H9 (cell line): ENCODE data around the gene SLC7A14. TPM values are rescaled to one million over a fixed set of nuclear protein-coding genes. Genes with fewer than 3 reads are reported as not detected.

Experiments
- DNase-seq: peaks from one replicate; pipeline ENCODE4 v3.0.0-alpha.2; 2017
- H2AFZ ChIP-seq: one replicate; pipeline ENCODE4 v1.6.1; 2013; ENCODE audit warnings: mild to moderate bottlenecking, low read length, control low read depth, moderate library complexity
- H2AK5ac ChIP-seq: 2 replicates; pipeline ENCODE4 v1.6.1; 2013; ENCODE audit warnings: low read length, control low read depth, mixed read lengths; ENCODE audit not compliant: insufficient read length
- H2BK120ac ChIP-seq: one replicate; pipeline ENCODE4 v1.6.1; 2013; ENCODE audit warnings: low read depth, mild to moderate bottlenecking, low read length, control low read depth, inconsistent platforms; ENCODE audit not compliant: poor library complexity, severe bottlenecking
- H2BK12ac ChIP-seq: 2 replicates; pipeline ENCODE4 v1.6.1; 2013; ENCODE audit warnings: low read length, control low read depth, mixed read lengths, low read depth; ENCODE audit not compliant: insufficient read length
- H2BK15ac ChIP-seq: 2 replicates; pipeline ENCODE4 v1.6.1; 2013; ENCODE audit warnings: low read depth, low read length, control low read depth
- H2BK20ac ChIP-seq: one replicate; pipeline ENCODE4 v1.6.1; 2013; ENCODE audit warnings: low read depth, mild to moderate bottlenecking, low read length, control low read depth, inconsistent platforms; ENCODE audit not compliant: poor library complexity, severe bottlenecking
- H2BK5ac ChIP-seq: 2 replicates; pipeline ENCODE4 v1.6.1; 2013; ENCODE audit warnings: low read length, control low read depth, mixed read lengths; ENCODE audit not compliant: insufficient read length
- H3K14ac ChIP-seq: 2 replicates; pipeline ENCODE4 v1.6.1; 2013; ENCODE audit warnings: low read length, control low read depth; ENCODE audit not compliant: insufficient read depth
- H3K18ac ChIP-seq: 2 replicates; pipeline ENCODE4 v1.6.1; 2013; ENCODE audit warnings: low read depth, mild to moderate bottlenecking, mixed read lengths, low read length, control low read depth; ENCODE audit not compliant: insufficient read length
- H3K23ac ChIP-seq: 2 replicates; pipeline ENCODE4 v1.6.1; 2013; ENCODE audit warnings: low read length, control low read depth, mixed read lengths, low read depth; ENCODE audit not compliant: insufficient read length
- H3K23me2 ChIP-seq: 2 replicates; pipeline ENCODE4 v1.6.1; 2013; ENCODE audit warnings: low read depth, mild to moderate bottlenecking, mixed read lengths, low read length, control low read depth; ENCODE audit not compliant: insufficient read length, poor library complexity, severe bottlenecking
- H3K27ac ChIP-seq: 2 replicates; pipeline ENCODE4 v1.5.1; 2013; ENCODE audit warnings: low read length, control low read depth, mixed read lengths, low read depth; ENCODE audit not compliant: insufficient read length
- H3K27me3 ChIP-seq: 2 replicates; pipeline ENCODE4 v1.6.1; 2013; ENCODE audit warnings: low read length, control low read depth, inconsistent platforms; ENCODE audit not compliant: insufficient read depth
- H3K4ac ChIP-seq: 2 replicates; pipeline ENCODE4 v1.6.1; 2013; ENCODE audit warnings: low read depth, mild to moderate bottlenecking, control low read depth, inconsistent platforms, low read length, moderate library complexity
- H3K4me1 ChIP-seq: 2 replicates; pipeline ENCODE4 v1.6.1; 2013; ENCODE audit warnings: low read length, control low read depth, inconsistent platforms; ENCODE audit not compliant: insufficient read depth
- H3K4me2 ChIP-seq: 2 replicates; pipeline ENCODE4 v1.6.1; 2013; ENCODE audit warnings: low read length, control low read depth, mixed read lengths; ENCODE audit not compliant: insufficient read length, insufficient read depth
- H3K56ac ChIP-seq: 2 replicates; pipeline ENCODE4 v1.6.1; 2013; ENCODE audit warnings: low read depth, mild to moderate bottlenecking, mixed read lengths, low read length, control low read depth; ENCODE audit not compliant: insufficient read length
- H3K79me1 ChIP-seq: 2 replicates; pipeline ENCODE4 v1.6.1; 2013; ENCODE audit warnings: low read depth, mild to moderate bottlenecking, moderate library complexity, low read length, control low read depth, inconsistent platforms; ENCODE audit not compliant: insufficient read depth, poor library complexity, severe bottlenecking
- H3K79me2 ChIP-seq: 2 replicates; pipeline ENCODE4 v1.6.1; 2013; ENCODE audit warnings: low read length, control low read depth, inconsistent platforms; ENCODE audit not compliant: insufficient read depth
- H3K9ac ChIP-seq: 2 replicates; pipeline ENCODE4 v1.6.1; 2013; ENCODE audit warnings: low read length, control low read depth, mixed read lengths; ENCODE audit not compliant: insufficient read length; ENCODE audit errors: extremely low read depth
- H3K9me3 ChIP-seq: one replicate; pipeline ENCODE4 v1.6.1; 2013; ENCODE audit warnings: low read depth, low read length, inconsistent platforms; ENCODE audit not compliant: control insufficient read depth
- H3T11ph ChIP-seq: one replicate; pipeline ENCODE4 v1.6.1; 2013; ENCODE audit warnings: mild to moderate bottlenecking, low read length, control low read depth, inconsistent platforms
- H4K20me1 ChIP-seq: one replicate; pipeline ENCODE4 v1.6.1; 2013; ENCODE audit not compliant: control insufficient read depth, insufficient read length, insufficient read depth
- H4K5ac ChIP-seq: 2 replicates; pipeline ENCODE4 v1.6.1; 2013; ENCODE audit warnings: low read depth, mild to moderate bottlenecking, mixed read lengths, low read length, control low read depth; ENCODE audit not compliant: insufficient read length
- H4K8ac ChIP-seq: replicated peaks from 2 replicates; pipeline ENCODE4 v1.6.1; 2013; ENCODE audit warnings: low read length, control low read depth, mixed read lengths, low read depth; ENCODE audit not compliant: insufficient read length
- H4K91ac ChIP-seq: 2 replicates; pipeline ENCODE4 v1.6.1; 2013; ENCODE audit warnings: low read depth, mild to moderate bottlenecking, moderate library complexity, mixed read lengths, low read length, control low read depth; ENCODE audit not compliant: insufficient read length
- H3K27ac Mint-ChIP-seq, 3 experiments: 2 replicates in 2 of 3; 3 replicates in 1 of 3; pipeline ENCODE4 v1.8.0; 2020 to 2021; ENCODE audit warnings: mixed read lengths in 3 of 3, mild to moderate bottlenecking in 1 of 3, moderate library complexity in 1 of 3
- H3K27me3 Mint-ChIP-seq: 2 replicates; pipeline ENCODE4 v1.8.0; 2021; ENCODE audit warnings: low read depth, mild to moderate bottlenecking, moderate library complexity, mixed read lengths
- H3K36me3 Mint-ChIP-seq, 3 experiments: 2 replicates in 2 of 3; 3 replicates in 1 of 3; pipeline ENCODE4 v1.8.0; 2020 to 2021; ENCODE audit warnings: low read depth in 3 of 3, mixed read lengths in 3 of 3; ENCODE audit not compliant: insufficient read depth in 1 of 3
- H3K4me1 Mint-ChIP-seq, 2 experiments: 2 replicates each; pipeline ENCODE4 v1.8.0; 2020; ENCODE audit warnings: mixed read lengths in 2 of 2
- H3K4me3 Mint-ChIP-seq, 2 experiments: 2 replicates in 1 of 2; 3 replicates in 1 of 2; pipeline ENCODE4 v1.8.0; 2020 to 2021; ENCODE audit warnings: mild to moderate bottlenecking in 2 of 2, mixed read lengths in 2 of 2, moderate library complexity in 1 of 2
- H3K9me3 Mint-ChIP-seq, 2 experiments: 2 replicates in 1 of 2; 3 replicates in 1 of 2; pipeline ENCODE4 v1.8.0; 2020; ENCODE audit warnings: mild to moderate bottlenecking in 2 of 2, mixed read lengths in 2 of 2, moderate library complexity in 1 of 2
- WGBS: extraction: QIAGEN DNeasy Blood & Tissue Kit; methylation state at CpG from one replicate; pipeline ENCODE4 v1.1.7; 2013; ENCODE audit warnings: missing lambda C conversion rate, low lambda C conversion rate, mixed read lengths; ENCODE audit not compliant: insufficient read length; ENCODE audit errors: extremely low coverage; 5-methylcytosine and 5-hydroxymethylcytosine counted together
- total RNA-seq: library from RNA; stranded (reverse); gene quantifications from 2 replicates; pipeline ENCODE4 v1.2.1, GENCODE V29; 2021
- TF ChIP-seq, protein P1 (sequence below): fragments of 200-600 bp; sonication (generic); conservative IDR thresholded peaks from 3 replicates; pipeline ENCODE4 v1.8.0; 2021; ENCODE audit warnings: antibody characterized with exemption, mild to moderate bottlenecking

SLC7A14 gene
- total RNA-seq, 1 experiment from 2014 or later: 0.42 TPM

DNA sequence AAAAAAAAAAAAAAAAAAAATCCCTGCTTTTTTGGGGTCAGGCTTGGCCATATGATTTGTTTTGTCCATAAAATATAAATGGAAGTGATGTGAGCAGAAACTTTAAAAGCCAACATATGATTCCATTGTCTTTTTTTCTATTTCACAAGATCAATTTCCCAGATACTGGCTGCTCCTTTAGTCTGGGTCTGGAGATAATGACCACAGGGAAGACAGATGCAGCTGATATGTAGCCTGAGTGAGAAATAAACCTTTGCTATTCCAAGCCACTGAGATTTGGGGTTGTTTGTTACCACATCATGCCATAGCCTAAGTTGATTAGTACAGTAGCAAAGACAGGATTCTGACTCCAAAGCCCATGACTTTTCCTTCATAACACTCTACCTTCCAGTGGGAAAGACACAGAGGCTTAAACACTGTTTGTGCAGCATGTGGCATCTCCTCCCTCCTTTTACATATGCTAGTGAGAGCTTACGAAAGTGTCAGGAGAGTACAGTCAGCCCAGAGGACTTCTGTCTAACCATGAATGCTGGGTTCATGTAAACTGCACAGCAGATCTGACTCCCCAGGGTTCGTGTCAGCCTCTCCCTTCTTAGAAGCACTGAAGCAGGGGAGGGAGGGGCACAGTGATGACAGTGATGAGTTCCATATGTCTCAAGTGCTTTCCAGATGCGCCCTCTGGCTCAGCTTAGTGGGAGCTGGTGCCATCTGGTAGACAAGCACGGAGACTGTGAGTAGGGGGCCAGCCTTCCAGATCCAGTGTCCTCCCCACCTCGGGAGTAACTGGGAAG is 36.7 kb upstream of the SLC7A14 start:
- no peak overlapping the region for H3K9ac ChIP-seq
- no peak overlapping the region for H2BK120ac ChIP-seq
- H3K4ac ChIP-seq: no peak overlapping the region
- H4K8ac ChIP-seq: no peak overlapping the region
- no peak overlapping the region for H4K5ac ChIP-seq
- H2AFZ ChIP-seq: no peak overlapping the region
- H3K14ac ChIP-seq: no peak overlapping the region
- TF ChIP-seq, protein P1, sequence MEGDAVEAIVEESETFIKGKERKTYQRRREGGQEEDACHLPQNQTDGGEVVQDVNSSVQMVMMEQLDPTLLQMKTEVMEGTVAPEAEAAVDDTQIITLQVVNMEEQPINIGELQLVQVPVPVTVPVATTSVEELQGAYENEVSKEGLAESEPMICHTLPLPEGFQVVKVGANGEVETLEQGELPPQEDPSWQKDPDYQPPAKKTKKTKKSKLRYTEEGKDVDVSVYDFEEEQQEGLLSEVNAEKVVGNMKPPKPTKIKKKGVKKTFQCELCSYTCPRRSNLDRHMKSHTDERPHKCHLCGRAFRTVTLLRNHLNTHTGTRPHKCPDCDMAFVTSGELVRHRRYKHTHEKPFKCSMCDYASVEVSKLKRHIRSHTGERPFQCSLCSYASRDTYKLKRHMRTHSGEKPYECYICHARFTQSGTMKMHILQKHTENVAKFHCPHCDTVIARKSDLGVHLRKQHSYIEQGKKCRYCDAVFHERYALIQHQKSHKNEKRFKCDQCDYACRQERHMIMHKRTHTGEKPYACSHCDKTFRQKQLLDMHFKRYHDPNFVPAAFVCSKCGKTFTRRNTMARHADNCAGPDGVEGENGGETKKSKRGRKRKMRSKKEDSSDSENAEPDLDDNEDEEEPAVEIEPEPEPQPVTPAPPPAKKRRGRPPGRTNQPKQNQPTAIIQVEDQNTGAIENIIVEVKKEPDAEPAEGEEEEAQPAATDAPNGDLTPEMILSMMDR: no peak
- H3K36me3 Mint-ChIP-seq: peaks cover 0 to 3% (median 2%) of the 10 kb centered on the region in 3 experiments; a peak in 3 of 7 replicates
- H3K27me3 ChIP-seq: no peaks in the 10 kb centered on the region
- H3K18ac ChIP-seq: no peak overlapping the region
- H3K27me3 Mint-ChIP-seq: no peaks in the 10 kb centered on the region
- no peak overlapping the region for H2AK5ac ChIP-seq
- no peaks in the 10 kb centered on the region for H3K23me2 ChIP-seq
- peaks cover 13 to 14% of the 10 kb centered on the region in 2 experiments; a peak in 4 of 5 replicates for H3K9me3 Mint-ChIP-seq
- no peak overlapping the region for H2BK15ac ChIP-seq
- no peaks in the 10 kb centered on the region for H3K4me1 ChIP-seq
- H3K4me1 Mint-ChIP-seq: no peaks in the 10 kb centered on the region
- no peak for DNase-seq
- H3K4me2 ChIP-seq: no peak overlapping the region
- H3T11ph ChIP-seq: no peak overlapping the region
- H2BK5ac ChIP-seq: no peak overlapping the region
- no peaks in the 10 kb centered on the region for H3K79me2 ChIP-seq
- H3K27ac Mint-ChIP-seq: no peak overlapping the region; a peak in 1 of 7 replicates
- WGBS: no CpG with 5 or more reads among the region's 5 CpGs
- H4K20me1 ChIP-seq: no peaks in the 10 kb centered on the region
- no peak overlapping the region for H3K23ac ChIP-seq
- H3K9me3 ChIP-seq: no peaks in the 10 kb centered on the region
- no peak overlapping the region for H2BK12ac ChIP-seq
- H2BK20ac ChIP-seq: no peak overlapping the region
- H3K79me1 ChIP-seq: no peaks in the 10 kb centered on the region
- H3K4me3 Mint-ChIP-seq: no peak overlapping the region
- no peak overlapping the region for H3K27ac ChIP-seq
- H3K56ac ChIP-seq: no peak overlapping the region
- H4K91ac ChIP-seq: no peak overlapping the region
